ENCODE measurements around the gene FLNB.

Gene FLNB

GRCh38 chr3:58063022-58063815 lies 55.0 kb downstream of the FLNB start:
- Histone ChIP-seq H2AFZ (ENCODE audit: low read length) (no peak overlapping the region), H3K27me3 (ENCODE audit: insufficient read depth, low read length) (no peaks in the 10 kb centered on the region), H4K20me1 (ENCODE audit: insufficient read depth, low read length) (no peaks in the 10 kb centered on the region), H3K36me3 (ENCODE audit: insufficient read depth, low read length) (no peaks in the 10 kb centered on the region), H3F3A (ENCODE audit: insufficient read depth, low read length) (no peaks in the 10 kb centered on the region), H3K27ac (ENCODE audit: low read depth, low read length, poor library complexity, severe bottlenecking) (no peak overlapping the region), H3K4me3 (ENCODE audit: low read depth, low read length, poor library complexity, severe bottlenecking) (no peak overlapping the region), H3K4me2 (ENCODE audit: low read length) (no peak overlapping the region), H3K9me3 (ENCODE audit: low read length) (no peaks in the 10 kb centered on the region), H3K9ac (ENCODE audit: low read length) (no peak overlapping the region), H3K4me1 (ENCODE audit: insufficient read depth, low read length, severe bottlenecking) (no peaks in the 10 kb centered on the region), H3K9me2 (ENCODE audit: low read depth, low read length) (no peaks in the 10 kb centered on the region), H3K79me2 (ENCODE audit: insufficient read depth, low read length) (no peaks in the 10 kb centered on the region)
- no peak for TF ChIP-seq EZH2 (IDR thresholded peaks at IDR 0.05; ENCODE audit: borderline replicate concordance, low read length)
- TF ChIP-seq, protein P1, sequence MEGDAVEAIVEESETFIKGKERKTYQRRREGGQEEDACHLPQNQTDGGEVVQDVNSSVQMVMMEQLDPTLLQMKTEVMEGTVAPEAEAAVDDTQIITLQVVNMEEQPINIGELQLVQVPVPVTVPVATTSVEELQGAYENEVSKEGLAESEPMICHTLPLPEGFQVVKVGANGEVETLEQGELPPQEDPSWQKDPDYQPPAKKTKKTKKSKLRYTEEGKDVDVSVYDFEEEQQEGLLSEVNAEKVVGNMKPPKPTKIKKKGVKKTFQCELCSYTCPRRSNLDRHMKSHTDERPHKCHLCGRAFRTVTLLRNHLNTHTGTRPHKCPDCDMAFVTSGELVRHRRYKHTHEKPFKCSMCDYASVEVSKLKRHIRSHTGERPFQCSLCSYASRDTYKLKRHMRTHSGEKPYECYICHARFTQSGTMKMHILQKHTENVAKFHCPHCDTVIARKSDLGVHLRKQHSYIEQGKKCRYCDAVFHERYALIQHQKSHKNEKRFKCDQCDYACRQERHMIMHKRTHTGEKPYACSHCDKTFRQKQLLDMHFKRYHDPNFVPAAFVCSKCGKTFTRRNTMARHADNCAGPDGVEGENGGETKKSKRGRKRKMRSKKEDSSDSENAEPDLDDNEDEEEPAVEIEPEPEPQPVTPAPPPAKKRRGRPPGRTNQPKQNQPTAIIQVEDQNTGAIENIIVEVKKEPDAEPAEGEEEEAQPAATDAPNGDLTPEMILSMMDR (IDR thresholded peaks at IDR 0.05; ENCODE audit: low read length), result no peak

- no peak for TF ChIP-seq EZH2 (IDR thresholded peaks at IDR 0.05; ENCODE audit: borderline replicate concordance, low read length)
- TF ChIP-seq, protein P1 (IDR thresholded peaks at IDR 0.05; ENCODE audit: low read length), result no peak
- Histone ChIP-seq H3K9ac (ENCODE audit: low read length) (no peak overlapping the region), H3F3A (ENCODE audit: insufficient read depth, low read length) (no peaks in the 10 kb centered on the region), H3K27me3 (ENCODE audit: insufficient read depth, low read length) (no peaks in the 10 kb centered on the region), H4K20me1 (ENCODE audit: insufficient read depth, low read length) (no peaks in the 10 kb centered on the region), H3K4me3 (ENCODE audit: low read depth, low read length, poor library complexity, severe bottlenecking) (no peak overlapping the region), H3K36me3 (ENCODE audit: insufficient read depth, low read length) (no peaks in the 10 kb centered on the region), H3K9me3 (ENCODE audit: low read length) (no peaks in the 10 kb centered on the region), H3K79me2 (ENCODE audit: insufficient read depth, low read length) (no peaks in the 10 kb centered on the region), H3K4me1 (ENCODE audit: insufficient read depth, low read length, severe bottlenecking) (no peaks in the 10 kb centered on the region), H3K4me2 (ENCODE audit: low read length) (no peak overlapping the region), H2AFZ (ENCODE audit: low read length) (no peak overlapping the region), H3K9me2 (ENCODE audit: low read depth, low read length) (no peaks in the 10 kb centered on the region), H3K27ac (ENCODE audit: low read depth, low read length, poor library complexity, severe bottlenecking) (no peak overlapping the region)
Observed at GRCh38 chr3:58064923-58065638, 56.9 kb downstream of the FLNB start.

DNA sequence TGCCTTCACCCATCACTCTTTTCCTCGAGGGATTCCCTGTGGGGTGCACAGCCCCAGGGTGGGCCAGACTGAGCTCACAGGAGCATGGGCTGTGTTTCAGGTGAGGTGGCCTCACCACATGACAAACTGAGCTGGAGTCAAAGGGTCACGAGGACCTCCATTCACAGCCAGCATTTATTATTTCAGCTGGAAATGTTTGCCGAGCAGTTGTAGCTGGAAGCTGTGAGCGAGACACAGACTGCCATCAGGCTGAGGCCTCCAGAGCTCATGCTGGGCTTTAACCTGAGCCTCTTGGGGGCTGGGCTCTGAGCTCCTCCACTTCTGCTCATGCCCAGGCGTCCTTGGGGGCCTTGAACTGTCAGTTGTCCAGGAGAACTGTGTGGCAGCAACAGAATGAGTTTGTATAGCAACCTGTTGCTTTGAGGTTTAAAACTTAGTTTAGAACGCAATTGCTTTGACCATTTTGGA lies 57.5 kb downstream of the FLNB start:
- Histone ChIP-seq H4K20me1 (ENCODE audit: insufficient read depth, low read length) (no peaks in the 10 kb centered on the region), H3K79me2 (ENCODE audit: insufficient read depth, low read length) (no peaks in the 10 kb centered on the region), H3K4me2 (ENCODE audit: low read length) (no peak overlapping the region), H3K4me3 (ENCODE audit: low read depth, low read length, poor library complexity, severe bottlenecking) (no peak overlapping the region), H3K27me3 (ENCODE audit: insufficient read depth, low read length) (no peaks in the 10 kb centered on the region), H3K9ac (ENCODE audit: low read length) (no peak overlapping the region), H2AFZ (ENCODE audit: low read length) (no peak overlapping the region), H3K36me3 (ENCODE audit: insufficient read depth, low read length) (no peaks in the 10 kb centered on the region), H3K9me2 (ENCODE audit: low read depth, low read length) (no peaks in the 10 kb centered on the region), H3K27ac (ENCODE audit: low read depth, low read length, poor library complexity, severe bottlenecking) (no peak overlapping the region), H3F3A (ENCODE audit: insufficient read depth, low read length) (no peaks in the 10 kb centered on the region), H3K4me1 (ENCODE audit: insufficient read depth, low read length, severe bottlenecking) (no peaks in the 10 kb centered on the region), H3K9me3 (ENCODE audit: low read length) (no peaks in the 10 kb centered on the region)
- TF ChIP-seq, protein P1 (IDR thresholded peaks at IDR 0.05; ENCODE audit: low read length), result no peak
- TF ChIP-seq EZH2 (IDR thresholded peaks at IDR 0.05; ENCODE audit: borderline replicate concordance, low read length), result no peak
